ENCODE measurements around the gene REM2.

GRCh38 chr14:22905627-22906026 is 22.6 kb downstream of the REM2 start:
- TF ChIP-seq CTCF (IDR thresholded peaks at IDR 0.05 in 4 of 5, conservative IDR thresholded peaks at IDR 0.05 in 1 of 5) (no peak), POLR2A (IDR thresholded peaks at IDR 0.05) (no peak)
